Naive B cell (primary cell): ENCODE measurements around the gene PGS1. TPM values are rescaled to one million over a fixed set of nuclear protein-coding genes. Genes with fewer than 3 reads are reported as not detected.

Experiments
- ATAC-seq, 2 donors: fragments of 150-1000 bp; cut with Tn5 transposase; 2 replicates each; pipeline ENCODE4 v1.10.0; 2021; ENCODE audit warnings: low read depth in 2 of 2, mild to moderate bottlenecking in 2 of 2, moderate library complexity in 2 of 2
- DNase-seq: peaks from one replicate; pipeline ENCODE4 v3.0.0; 2022
- H3K27ac Mint-ChIP-seq, 6 donors: one replicate each; pipeline ENCODE4 v1.8.0; 2020 to 2022; ENCODE audit warnings: mild to moderate bottlenecking in 6 of 6, mixed read lengths in 6 of 6, moderate library complexity in 5 of 6, inconsistent platforms in 2 of 6
- H3K27me3 Mint-ChIP-seq, 3 donors: one replicate each; pipeline ENCODE4 v1.8.0; 2021 to 2022; ENCODE audit warnings: mixed read lengths in 3 of 3, mild to moderate bottlenecking in 1 of 3
- H3K36me3 Mint-ChIP-seq, 2 donors: one replicate each; pipeline ENCODE4 v1.8.0; 2020 to 2022; ENCODE audit warnings: mixed read lengths in 2 of 2, inconsistent platforms in 1 of 2, mild to moderate bottlenecking in 1 of 2
- H3K4me1 Mint-ChIP-seq, 3 donors: one replicate each; pipeline ENCODE4 v1.8.0; 2020 to 2022; ENCODE audit warnings: mixed read lengths in 3 of 3, inconsistent platforms in 1 of 3, mild to moderate bottlenecking in 1 of 3, moderate library complexity in 1 of 3
- H3K4me3 Mint-ChIP-seq, 8 donors: one replicate each; pipeline ENCODE4 v1.8.0; 2020 to 2022; ENCODE audit warnings: mild to moderate bottlenecking in 8 of 8, mixed read lengths in 8 of 8, moderate library complexity in 8 of 8, inconsistent platforms in 2 of 8
- H3K9me3 Mint-ChIP-seq, 7 donors: one replicate each; pipeline ENCODE4 v1.8.0; 2020 to 2022; ENCODE audit warnings: mixed read lengths in 7 of 7, mild to moderate bottlenecking in 5 of 7, inconsistent platforms in 2 of 7, moderate library complexity in 1 of 7
- polyA plus RNA-seq, 6 donors: library from polyadenylated mRNA; unstranded; fragments of 300-500 nt; fragmentation: Illumina TruSeq; gene quantifications; one replicate each; pipeline ENCODE4 v1.2.3, GENCODE V29; 2021; ENCODE audit warnings: low read depth in 6 of 6

The PGS1 gene
- polyA plus RNA-seq, 6 donors from 2014 or later: 23.9 to 50.1 (median 29.8) TPM

DNA sequence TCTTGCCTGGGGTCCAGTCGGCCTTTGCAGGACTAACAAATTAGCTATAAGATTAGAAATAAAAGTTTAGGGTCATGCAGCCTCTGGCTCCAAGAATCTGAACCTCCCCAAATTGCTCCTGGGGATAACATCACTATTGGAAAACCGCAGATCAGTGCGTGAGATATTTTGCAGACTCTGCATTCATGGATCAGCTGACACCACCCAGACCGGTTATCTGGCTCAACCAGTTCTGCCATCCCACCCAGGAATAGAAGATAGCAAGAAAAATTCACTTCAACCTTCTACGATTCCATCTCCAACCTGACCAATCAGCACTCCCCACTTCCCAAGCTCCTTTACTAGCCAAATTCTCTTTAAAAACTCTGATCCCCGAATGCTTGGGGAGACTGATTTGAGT, 4.3 kb upstream of the PGS1 start:
- DNase-seq (no peak), ATAC-seq (no peak)
- H3K27me3 Mint-ChIP-seq: peaks cover 0 to 17% (median 12%) of the 10 kb centered on the region in 3 donors
- H3K27ac Mint-ChIP-seq: no peak overlapping the region
- no peaks in the 10 kb centered on the region for H3K9me3 Mint-ChIP-seq
- peaks cover 0 to 5% (median 0%) of the 10 kb centered on the region in 3 donors for H3K4me1 Mint-ChIP-seq
- no peak overlapping the region for H3K4me3 Mint-ChIP-seq
- no peaks in the 10 kb centered on the region for H3K36me3 Mint-ChIP-seq

GRCh38 chr17:78374631-78375274, 3.7 kb upstream of the PGS1 start:
- Mint-ChIP-seq H3K4me1 (peaks cover 0 to 8% (median 0%) of the 10 kb centered on the region in 3 donors), H3K9me3 (no peaks in the 10 kb centered on the region)

DNA sequence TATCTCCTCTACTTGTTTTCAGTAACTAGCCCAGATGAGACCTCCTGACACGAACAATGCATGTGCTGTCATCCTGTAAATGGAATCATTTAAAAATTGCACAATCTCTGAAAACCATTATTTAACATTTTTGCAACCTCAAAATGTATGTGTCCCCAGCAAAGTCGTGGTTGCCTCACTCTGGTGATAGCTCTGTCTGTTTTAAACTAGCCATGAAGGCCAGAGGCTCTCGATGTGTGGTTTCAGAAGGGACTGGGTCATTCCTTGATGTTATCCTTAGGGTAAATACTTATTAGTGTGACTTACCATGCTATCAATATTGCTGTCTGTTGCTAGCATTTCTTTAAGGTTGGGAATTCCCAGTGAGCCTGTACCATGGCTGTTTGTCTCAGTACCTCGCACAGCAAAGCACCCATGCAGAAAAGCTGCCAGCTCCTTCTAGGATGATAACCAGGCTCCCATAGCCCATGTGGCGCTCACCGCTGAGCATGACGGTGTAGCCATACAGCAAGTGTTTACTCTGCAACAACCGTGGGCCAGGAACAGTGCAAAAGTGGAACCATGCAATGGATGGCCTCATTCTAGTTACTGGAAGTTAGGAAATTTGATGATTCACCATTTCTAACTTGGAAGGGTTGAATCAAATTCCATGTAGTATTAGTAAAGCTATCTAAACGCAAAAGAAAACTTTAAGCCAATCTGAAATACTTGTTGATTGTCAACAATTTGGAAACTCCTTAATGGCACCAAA, 2.9 kb upstream of the PGS1 start:
- DNase-seq (no peak), ATAC-seq (no peak)
- Mint-ChIP-seq H3K27ac (no peak overlapping the region), H3K9me3 (no peaks in the 10 kb centered on the region), H3K4me1 (peaks cover 3 to 16% (median 7%) of the 10 kb centered on the region in 3 donors), H3K27me3 (peaks cover 0 to 17% (median 12%) of the 10 kb centered on the region in 3 donors), H3K36me3 (no peaks in the 10 kb centered on the region), H3K4me3 (peak overlapping the region in 2 of 8 donors; percentile 40 to 68)

More at GRCh38 chr17:78374631-78375274, 3.7 kb upstream of the PGS1 start:
- H3K27ac Mint-ChIP-seq: no peak overlapping the region
- no peaks in the 10 kb centered on the region for H3K36me3 Mint-ChIP-seq
- H3K4me3 Mint-ChIP-seq: peak overlapping the region in 1 of 8 donors; percentile 68
- peaks cover 0 to 17% (median 12%) of the 10 kb centered on the region in 3 donors for H3K27me3 Mint-ChIP-seq
- DNase-seq (no peak), ATAC-seq (no peak)

DNA sequence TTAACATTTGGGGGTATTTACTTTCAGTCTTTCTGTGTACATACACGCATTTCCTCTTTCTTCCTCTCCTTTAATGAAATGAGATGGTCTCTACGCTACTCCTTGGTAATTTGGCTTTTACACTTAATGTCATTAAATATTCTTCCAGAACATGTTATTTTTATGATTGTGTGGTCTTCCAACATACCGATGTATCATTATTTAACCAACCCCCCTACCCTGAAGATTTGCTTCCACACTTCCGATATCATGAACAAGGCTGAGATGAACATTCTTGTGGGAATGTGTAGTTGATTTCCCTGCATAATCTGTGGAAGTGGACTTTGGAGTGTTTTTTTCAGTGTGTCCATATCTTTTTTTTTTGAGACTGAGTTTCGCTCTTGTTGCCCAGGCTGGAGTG, 2.3 kb upstream of the PGS1 start:
- H3K27me3 Mint-ChIP-seq: peaks cover 0 to 17% (median 12%) of the 10 kb centered on the region in 3 donors
- H3K4me1 Mint-ChIP-seq: peaks cover 3 to 21% (median 11%) of the 10 kb centered on the region in 3 donors
- peak overlapping the region in 3 of 8 donors; percentile 40 to 68 (median 42) for H3K4me3 Mint-ChIP-seq
- no peaks in the 10 kb centered on the region for H3K9me3 Mint-ChIP-seq
- H3K36me3 Mint-ChIP-seq: no peaks in the 10 kb centered on the region
- DNase-seq (no peak), ATAC-seq (no peak)
- H3K27ac Mint-ChIP-seq: no peak overlapping the region

DNA sequence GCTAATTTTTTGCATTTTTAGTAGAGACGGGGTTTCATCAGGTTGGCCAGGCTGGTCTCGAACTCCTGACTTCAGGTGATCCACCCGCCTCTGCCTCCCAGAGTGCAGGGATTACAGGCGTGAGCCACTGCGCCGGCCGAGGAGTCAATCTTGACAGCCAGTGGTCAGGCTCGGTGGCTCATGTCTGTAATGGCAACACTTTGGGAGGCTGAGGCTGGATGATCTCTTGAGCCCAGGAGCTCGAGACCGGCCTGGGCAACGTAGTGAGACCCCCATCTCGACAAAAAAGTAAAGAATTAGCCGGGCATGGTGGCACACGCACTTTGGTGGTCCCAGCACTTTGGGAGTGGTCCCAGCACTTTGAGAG, 608 bp upstream of the PGS1 start:
- H3K4me3 Mint-ChIP-seq: peak overlapping the region; percentile 75 to 96 (median 90)
- H3K27me3 Mint-ChIP-seq: peaks cover 0 to 10% (median 5%) of the 10 kb centered on the region in 3 donors
- H3K4me1 Mint-ChIP-seq: peaks cover 16 to 37% (median 27%) of the 10 kb centered on the region in 3 donors
- ATAC-seq (no peak), DNase-seq (no peak)
- H3K9me3 Mint-ChIP-seq: no peaks in the 10 kb centered on the region
- no peaks in the 10 kb centered on the region for H3K36me3 Mint-ChIP-seq
- H3K27ac Mint-ChIP-seq: peak overlapping the region in 5 of 6 donors; percentile 73 to 91 (median 76)

- DNase-seq (no peak), ATAC-seq (no peak)
- H3K9me3 Mint-ChIP-seq: no peaks in the 10 kb centered on the region
- H3K27ac Mint-ChIP-seq: peak overlapping the region; percentile 38 to 93 (median 74)
- H3K36me3 Mint-ChIP-seq: no peaks in the 10 kb centered on the region
- H3K4me1 Mint-ChIP-seq: peaks cover 26 to 50% (median 39%) of the 10 kb centered on the region in 3 donors
- peak overlapping the region; percentile 75 to 96 (median 90) for H3K4me3 Mint-ChIP-seq
- peaks cover 0 to 4% (median 0%) of the 10 kb centered on the region in 3 donors for H3K27me3 Mint-ChIP-seq
These were observed 662 bp downstream of the PGS1 start for GRCh38 chr17:78379131-78379491.

DNA sequence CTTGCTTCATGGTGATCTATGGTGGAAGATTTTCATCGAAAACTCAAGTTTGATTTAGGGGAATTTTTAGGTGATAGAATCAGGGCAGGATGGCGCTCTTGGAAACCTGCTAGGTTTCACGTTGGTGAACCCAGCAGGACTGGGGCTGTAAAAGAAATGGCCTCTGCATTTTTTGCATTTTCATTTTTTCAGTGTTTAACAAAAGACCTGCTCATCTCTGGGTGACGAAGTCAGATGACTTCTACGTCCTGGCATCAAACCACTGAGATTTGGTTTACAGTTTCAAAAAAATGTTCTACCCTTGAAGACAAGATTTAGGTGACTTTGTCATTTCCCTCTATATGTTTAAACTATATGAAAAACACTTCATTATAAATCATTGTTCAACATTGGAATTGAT, 1.9 kb downstream of the PGS1 start:
- Mint-ChIP-seq H3K27ac (peak overlapping the region in 4 of 6 donors; percentile 29 to 62 (median 42)), H3K4me1 (peaks cover 34 to 62% (median 52%) of the 10 kb centered on the region in 3 donors), H3K36me3 (no peaks in the 10 kb centered on the region), H3K4me3 (peak overlapping the region; percentile 18 to 90 (median 80)), H3K27me3 (no peaks in the 10 kb centered on the region), H3K9me3 (no peaks in the 10 kb centered on the region)
- DNase-seq (no peak), ATAC-seq (no peak)

- no peak for DNase-seq
- H3K36me3 Mint-ChIP-seq: no peaks in the 10 kb centered on the region
- H3K27me3 Mint-ChIP-seq: no peaks in the 10 kb centered on the region
- peak overlapping the region in 5 of 6 donors; percentile 5 to 92 (median 36) for H3K27ac Mint-ChIP-seq
- peak; percentile 3 to 7 for ATAC-seq
- peak overlapping the region in 6 of 8 donors; percentile 10 to 75 (median 50) for H3K4me3 Mint-ChIP-seq
- no peaks in the 10 kb centered on the region for H3K9me3 Mint-ChIP-seq
- H3K4me1 Mint-ChIP-seq: peaks cover 46 to 75% (median 65%) of the 10 kb centered on the region in 3 donors
These were observed 3.3 kb downstream of the PGS1 start for GRCh38 chr17:78381601-78382232.

DNA sequence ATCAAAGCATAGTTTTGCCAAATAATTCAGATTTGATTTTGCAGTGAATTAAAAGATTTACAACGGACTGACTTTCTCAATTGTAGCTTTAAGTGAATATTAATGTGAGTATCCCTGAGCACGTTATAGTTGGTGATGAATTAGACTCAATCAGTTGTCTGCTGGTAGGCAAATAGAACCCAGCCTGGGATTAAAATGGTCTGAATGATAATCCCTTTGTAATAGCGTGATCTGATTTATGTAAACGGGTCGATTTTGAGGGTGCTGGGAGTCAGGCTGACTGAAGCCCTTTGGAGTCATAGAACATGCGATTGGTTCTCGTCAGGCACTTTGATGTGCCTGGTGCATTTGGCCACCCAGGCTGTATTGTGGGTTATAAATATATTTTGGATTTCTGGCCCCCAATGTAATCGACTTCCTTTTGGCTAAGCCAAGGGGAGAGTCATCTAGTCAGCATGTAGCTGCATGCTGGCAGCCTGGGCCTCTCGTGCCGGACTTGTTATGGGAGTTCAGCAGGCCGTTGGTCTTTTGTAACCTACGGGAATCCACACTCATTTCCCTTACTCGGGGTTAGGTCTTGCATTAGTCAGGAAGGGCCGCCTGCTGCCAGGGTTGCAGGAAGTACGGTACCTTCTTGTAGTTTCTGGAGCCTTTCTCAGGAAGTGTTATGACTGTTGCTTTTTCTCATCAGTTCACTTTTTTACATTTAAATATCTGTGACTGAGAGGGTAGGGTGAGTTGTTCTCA, 5.4 kb downstream of the PGS1 start:
- Mint-ChIP-seq H3K9me3 (no peaks in the 10 kb centered on the region), H3K27me3 (no peaks in the 10 kb centered on the region), H3K4me3 (peak overlapping the region; percentile 38 to 82 (median 59)), H3K27ac (peak overlapping the region; percentile 30 to 95 (median 68)), H3K4me1 (peaks cover 58 to 92% (median 82%) of the 10 kb centered on the region in 3 donors), H3K36me3 (no peaks in the 10 kb centered on the region)
- no peak for DNase-seq
- ATAC-seq: no peak

- peak overlapping the region in 5 of 6 donors; percentile 64 to 95 (median 79) for H3K27ac Mint-ChIP-seq
- peak overlapping the region; percentile 38 to 82 (median 59) for H3K4me3 Mint-ChIP-seq
- no peak for ATAC-seq
- no peaks in the 10 kb centered on the region for H3K36me3 Mint-ChIP-seq
- no peak for DNase-seq
- no peaks in the 10 kb centered on the region for H3K9me3 Mint-ChIP-seq
- peaks cover 58 to 90% (median 90%) of the 10 kb centered on the region in 3 donors for H3K4me1 Mint-ChIP-seq
- H3K27me3 Mint-ChIP-seq: no peaks in the 10 kb centered on the region
These were observed 6.2 kb downstream of the PGS1 start for GRCh38 chr17:78384479-78385175.

DNA sequence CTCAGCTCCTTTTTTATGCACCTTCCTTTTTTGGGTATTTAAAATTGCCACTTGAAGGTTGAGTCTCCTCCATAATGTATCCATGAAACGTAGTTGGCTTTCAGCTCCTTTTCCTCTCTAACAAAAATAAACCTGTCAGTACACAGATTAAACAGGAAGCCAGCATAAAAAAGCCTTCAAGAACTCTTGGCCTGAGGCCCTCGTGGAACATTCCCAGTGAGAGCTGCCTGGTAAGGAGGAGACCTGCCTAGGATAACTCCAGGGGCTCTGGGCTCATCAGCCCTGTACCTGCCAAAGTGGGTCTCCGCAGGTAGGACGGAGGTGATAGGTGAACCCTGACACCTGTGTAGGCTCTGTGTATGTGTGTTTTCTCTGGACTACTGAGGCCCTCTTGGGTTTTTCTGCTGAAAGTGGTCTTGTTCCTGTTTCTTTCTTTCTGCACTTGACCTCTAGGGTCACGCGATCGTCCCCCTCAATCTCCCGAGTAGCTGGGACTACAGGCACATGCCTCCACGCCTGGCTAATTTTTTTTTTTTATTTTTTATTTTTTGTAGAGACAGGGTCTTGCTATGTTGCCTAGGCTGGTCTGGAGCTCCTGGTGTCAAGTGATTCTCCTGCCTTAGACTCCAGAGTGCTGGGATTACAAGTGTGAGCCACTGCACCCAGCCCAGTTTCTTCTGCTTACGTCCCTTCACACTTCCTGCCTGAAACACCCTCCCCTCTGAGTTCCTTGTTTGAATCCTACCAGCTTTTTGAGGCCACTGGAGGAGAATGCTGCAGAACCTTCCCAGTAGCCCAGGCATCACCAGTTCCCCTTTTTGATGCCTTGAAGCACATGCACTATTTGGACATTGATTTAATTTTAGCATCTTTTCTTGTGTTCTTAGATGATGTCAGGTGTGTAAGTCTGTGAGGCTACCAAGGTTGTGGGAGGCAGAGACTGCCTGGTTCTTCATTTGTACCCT, 9.8 kb downstream of the PGS1 start:
- peak overlapping the region; percentile 10 to 80 (median 58) for H3K4me3 Mint-ChIP-seq
- H3K9me3 Mint-ChIP-seq: no peaks in the 10 kb centered on the region
- DNase-seq (peak; percentile 53), ATAC-seq (peak; percentile 84 to 85)
- H3K27ac Mint-ChIP-seq: peak overlapping the region; percentile 73 to 94 (median 90)
- H3K27me3 Mint-ChIP-seq: no peaks in the 10 kb centered on the region
- H3K4me1 Mint-ChIP-seq: peaks cover 40 to 83% (median 71%) of the 10 kb centered on the region in 3 donors
- H3K36me3 Mint-ChIP-seq: no peaks in the 10 kb centered on the region
